HEK293T (cell line): ENCODE results near the gene TTC21A.

Source experiments
- BHLHE40 ChIP-seq: fragments of 450-650 bp; IDR thresholded peaks from 2 replicates; pipeline ENCODE4 v1.6.1; 2016; ENCODE audit warnings: mild to moderate bottlenecking, moderate library complexity, borderline replicate concordance
- CTBP1 ChIP-seq: fragments of 450-650 bp; IDR thresholded peaks from 2 replicates; pipeline ENCODE4 v1.6.1; 2016; ENCODE audit warnings: borderline replicate concordance
- FOXA1 ChIP-seq: fragments of 450-650 bp; IDR thresholded peaks from 2 replicates; pipeline ENCODE4 v1.6.1; 2016; ENCODE audit warnings: mild to moderate bottlenecking
- FOXK2 ChIP-seq: fragments of 450-650 bp; IDR thresholded peaks from 2 replicates; pipeline ENCODE4 v1.6.1; 2016; ENCODE audit warnings: mild to moderate bottlenecking
- FOXM1 ChIP-seq: fragments of 450-650 bp; IDR thresholded peaks from 2 replicates; pipeline ENCODE4 v1.6.1; 2017; ENCODE audit warnings: mild to moderate bottlenecking, borderline replicate concordance
- L3MBTL2 ChIP-seq: fragments of 450-650 bp; conservative IDR thresholded peaks from 2 replicates; pipeline ENCODE4 v1.6.1; 2016; ENCODE audit warnings: mild to moderate bottlenecking
- LEF1 ChIP-seq: fragments of 450-650 bp; IDR thresholded peaks from 2 replicates; pipeline ENCODE4 v1.6.1; 2017; ENCODE audit warnings: mild to moderate bottlenecking, borderline replicate concordance
- NFRKB ChIP-seq: fragments of 450-650 bp; IDR thresholded peaks from 2 replicates; pipeline ENCODE4 v1.6.1; 2016; ENCODE audit warnings: mild to moderate bottlenecking, moderate library complexity
- SP1 ChIP-seq: fragments of 450-650 bp; IDR thresholded peaks from 2 replicates; pipeline ENCODE4 v1.6.1; 2017
- SUZ12 ChIP-seq: fragments of 450-650 bp; IDR thresholded peaks from 2 replicates; pipeline ENCODE4 v1.6.1; 2016; ENCODE audit warnings: mild to moderate bottlenecking
- TARDBP ChIP-seq: fragments of 450-650 bp; IDR thresholded peaks from 2 replicates; pipeline ENCODE4 v1.6.1; 2016
- ZNF384 ChIP-seq: fragments of 450-650 bp; IDR thresholded peaks from 2 replicates; pipeline ENCODE4 v1.6.1; 2016

GRCh38 chr3:39098473-39099000 is 8.9 kb upstream of the TTC21A start:
- TF ChIP-seq SUZ12 (no peak), LEF1 (no peak), FOXA1 (no peak), FOXM1 (no peak), SP1 (no peak), FOXK2 (no peak), L3MBTL2 (no peak), ZNF384 (no peak), TARDBP (no peak), BHLHE40 (no peak), CTBP1 (no peak), NFRKB (no peak)
